ENCODE data around the gene PIK3R2. TPM values are rescaled to one million over a fixed set of nuclear protein-coding genes. Genes with fewer than 3 reads are reported as not detected.
A peak's percentile ranks its signal among the peaks of the same experiment; 100 is the strongest.

The PIK3R2 gene
- total and polyA plus RNA-seq, 2 of the 13 experiments (the other 11 are each of a cell fraction or from before 2014, with no cell fraction given): 18.6 to 25.3 TPM

DNA sequence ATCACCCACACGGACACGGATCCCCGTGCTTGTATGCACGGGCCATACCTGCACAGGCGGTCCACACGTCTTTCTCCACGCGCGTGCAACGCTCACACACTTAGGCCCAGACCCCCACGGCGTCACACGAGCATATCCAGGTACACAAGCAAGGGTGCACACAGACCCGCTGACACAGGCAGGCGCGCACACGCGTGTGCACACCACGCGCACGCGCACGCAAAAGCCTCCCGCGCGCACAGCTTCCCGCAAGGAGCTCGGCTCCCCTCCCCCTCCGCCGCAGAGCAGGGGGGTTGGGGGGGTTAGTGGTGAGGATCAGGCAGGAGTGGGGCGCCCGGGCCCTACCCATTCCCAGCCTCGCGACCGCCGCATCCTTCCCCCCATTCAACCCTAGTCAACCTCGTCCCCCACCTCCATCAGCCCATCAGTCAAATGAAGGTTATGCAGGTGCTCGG lies 50.5 kb downstream of the PIK3R2 start (continued):
- TF ChIP-seq ZNF292 (CRISPR knock-in tag; IDR thresholded peaks at IDR 0.05; ENCODE audit: borderline replicate concordance, low read depth): 0 out of 2 replicates have a peak, but pooled peaks have one; percentile 51
- TF ChIP-seq ZNF572 (CRISPR knock-in tag; IDR thresholded peaks at IDR 0.05): 0 out of 2 replicates have a peak, but pooled peaks have one; percentile 70
- 0 out of 2 replicates have a peak, but pooled peaks have one; percentile 23 for TF ChIP-seq IRF9 (CRISPR knock-in tag; IDR thresholded peaks at IDR 0.05; ENCODE audit: borderline replicate concordance)
- peak; percentile 13 for TF ChIP-seq TEAD3 (CRISPR knock-in tag; optimal IDR thresholded peaks at IDR 0.05; ENCODE audit: borderline replicate concordance)
- TF ChIP-seq, protein P1, sequence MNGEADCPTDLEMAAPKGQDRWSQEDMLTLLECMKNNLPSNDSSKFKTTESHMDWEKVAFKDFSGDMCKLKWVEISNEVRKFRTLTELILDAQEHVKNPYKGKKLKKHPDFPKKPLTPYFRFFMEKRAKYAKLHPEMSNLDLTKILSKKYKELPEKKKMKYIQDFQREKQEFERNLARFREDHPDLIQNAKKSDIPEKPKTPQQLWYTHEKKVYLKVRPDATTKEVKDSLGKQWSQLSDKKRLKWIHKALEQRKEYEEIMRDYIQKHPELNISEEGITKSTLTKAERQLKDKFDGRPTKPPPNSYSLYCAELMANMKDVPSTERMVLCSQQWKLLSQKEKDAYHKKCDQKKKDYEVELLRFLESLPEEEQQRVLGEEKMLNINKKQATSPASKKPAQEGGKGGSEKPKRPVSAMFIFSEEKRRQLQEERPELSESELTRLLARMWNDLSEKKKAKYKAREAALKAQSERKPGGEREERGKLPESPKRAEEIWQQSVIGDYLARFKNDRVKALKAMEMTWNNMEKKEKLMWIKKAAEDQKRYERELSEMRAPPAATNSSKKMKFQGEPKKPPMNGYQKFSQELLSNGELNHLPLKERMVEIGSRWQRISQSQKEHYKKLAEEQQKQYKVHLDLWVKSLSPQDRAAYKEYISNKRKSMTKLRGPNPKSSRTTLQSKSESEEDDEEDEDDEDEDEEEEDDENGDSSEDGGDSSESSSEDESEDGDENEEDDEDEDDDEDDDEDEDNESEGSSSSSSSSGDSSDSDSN (CRISPR knock-in tag; IDR thresholded peaks at IDR 0.05): peak; percentile 40; the same call in 1 of the 2 replicates
- TF ChIP-seq ARID4A (CRISPR knock-in tag; IDR thresholded peaks at IDR 0.05; ENCODE audit: borderline replicate concordance): peak; percentile 16; the same call in 1 of the 2 replicates
- TF ChIP-seq MTA1 (CRISPR knock-in tag; IDR thresholded peaks at IDR 0.05; ENCODE audit: borderline replicate concordance): peak; percentile 57; the same call in 1 of the 2 replicates
- TF ChIP-seq ATF7 (IDR thresholded peaks at IDR 0.05): no peak
- 0 out of 2 replicates have a peak, but pooled peaks have one; percentile 42 for TF ChIP-seq ATF7 (CRISPR knock-in tag; IDR thresholded peaks at IDR 0.05)
- TF ChIP-seq MED1 (CRISPR knock-in tag; IDR thresholded peaks at IDR 0.05): 0 out of 2 replicates have a peak, but pooled peaks have one; percentile 2
- peak; percentile 48; the same call in 1 of the 2 replicates for TF ChIP-seq KDM5B (CRISPR knock-in tag; IDR thresholded peaks at IDR 0.05; ENCODE audit: borderline replicate concordance)
- no peak for TF ChIP-seq CBX1 (IDR thresholded peaks at IDR 0.05; ENCODE audit: low read depth)
- 0 out of 2 replicates have a peak, but pooled peaks have one; percentile 52 for TF ChIP-seq ARNT2 (CRISPR knock-in tag; IDR thresholded peaks at IDR 0.05; ENCODE audit: low read depth)
- TF ChIP-seq, protein P2, sequence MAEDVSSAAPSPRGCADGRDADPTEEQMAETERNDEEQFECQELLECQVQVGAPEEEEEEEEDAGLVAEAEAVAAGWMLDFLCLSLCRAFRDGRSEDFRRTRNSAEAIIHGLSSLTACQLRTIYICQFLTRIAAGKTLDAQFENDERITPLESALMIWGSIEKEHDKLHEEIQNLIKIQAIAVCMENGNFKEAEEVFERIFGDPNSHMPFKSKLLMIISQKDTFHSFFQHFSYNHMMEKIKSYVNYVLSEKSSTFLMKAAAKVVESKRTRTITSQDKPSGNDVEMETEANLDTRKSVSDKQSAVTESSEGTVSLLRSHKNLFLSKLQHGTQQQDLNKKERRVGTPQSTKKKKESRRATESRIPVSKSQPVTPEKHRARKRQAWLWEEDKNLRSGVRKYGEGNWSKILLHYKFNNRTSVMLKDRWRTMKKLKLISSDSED (CRISPR knock-in tag; IDR thresholded peaks at IDR 0.05): 0 out of 2 replicates have a peak, but pooled peaks have one; percentile 74
- 0 out of 4 replicates have a peak, but pooled peaks of 1 of the 2 experiments have one; percentile 8 for TF ChIP-seq POLR2A (IDR thresholded peaks at IDR 0.05; ENCODE audit: insufficient read depth in 1 of 2, low read depth in 2 of 2, low read length in 2 of 2)
- TF ChIP-seq ZNF589 (CRISPR knock-in tag; conservative IDR thresholded peaks at IDR 0.05): no peak
- no peak for TF ChIP-seq FOXA1 (IDR thresholded peaks at IDR 0.05)
- TF ChIP-seq FOXA1 (CRISPR knock-in tag; IDR thresholded peaks at IDR 0.05): 0 out of 2 replicates have a peak, but pooled peaks have one; percentile 4
- TF ChIP-seq, protein P3, sequence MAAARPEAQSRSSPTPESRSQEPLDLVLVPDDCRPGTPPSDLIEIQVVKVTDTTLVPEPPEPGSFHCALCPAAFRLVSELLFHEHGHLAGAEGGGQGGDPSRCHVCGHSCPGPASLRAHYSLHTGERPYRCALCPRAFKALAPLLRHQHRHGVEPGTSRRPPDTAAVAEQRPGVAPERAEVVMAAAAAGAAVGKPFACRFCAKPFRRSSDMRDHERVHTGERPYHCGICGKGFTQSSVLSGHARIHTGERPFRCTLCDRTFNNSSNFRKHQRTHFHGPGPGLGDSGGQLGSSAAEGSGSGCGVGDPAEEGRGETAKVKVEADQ (CRISPR knock-in tag; IDR thresholded peaks at IDR 0.05; ENCODE audit: borderline replicate concordance): no peak
